ENCODE measurements around the gene CPNE6.
"Not testable (repeated sequence)": the region's sequence is repeated elsewhere in the genome, so short reads cannot be mapped to it uniquely, and the experiment has no call there.

DNA sequence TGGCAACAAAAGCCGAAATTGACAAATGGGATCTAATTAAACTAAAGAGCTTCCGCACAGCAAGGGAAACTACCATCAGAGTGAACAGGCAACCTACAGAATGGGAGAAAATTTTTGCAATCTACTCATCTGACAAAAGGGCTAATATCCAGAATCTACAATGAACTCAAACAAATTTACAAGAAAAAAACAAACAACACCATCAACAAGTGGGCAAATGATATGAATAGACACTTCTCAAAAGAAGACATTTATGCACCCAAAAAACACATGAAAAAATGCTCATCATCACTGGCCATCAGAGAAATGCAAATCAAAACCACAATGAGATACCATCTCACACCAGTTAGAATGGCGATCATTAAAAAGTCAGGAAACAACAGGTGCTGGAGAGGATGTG lies 41.7 kb upstream of the CPNE6 start:
- TF ChIP-seq, protein P1, sequence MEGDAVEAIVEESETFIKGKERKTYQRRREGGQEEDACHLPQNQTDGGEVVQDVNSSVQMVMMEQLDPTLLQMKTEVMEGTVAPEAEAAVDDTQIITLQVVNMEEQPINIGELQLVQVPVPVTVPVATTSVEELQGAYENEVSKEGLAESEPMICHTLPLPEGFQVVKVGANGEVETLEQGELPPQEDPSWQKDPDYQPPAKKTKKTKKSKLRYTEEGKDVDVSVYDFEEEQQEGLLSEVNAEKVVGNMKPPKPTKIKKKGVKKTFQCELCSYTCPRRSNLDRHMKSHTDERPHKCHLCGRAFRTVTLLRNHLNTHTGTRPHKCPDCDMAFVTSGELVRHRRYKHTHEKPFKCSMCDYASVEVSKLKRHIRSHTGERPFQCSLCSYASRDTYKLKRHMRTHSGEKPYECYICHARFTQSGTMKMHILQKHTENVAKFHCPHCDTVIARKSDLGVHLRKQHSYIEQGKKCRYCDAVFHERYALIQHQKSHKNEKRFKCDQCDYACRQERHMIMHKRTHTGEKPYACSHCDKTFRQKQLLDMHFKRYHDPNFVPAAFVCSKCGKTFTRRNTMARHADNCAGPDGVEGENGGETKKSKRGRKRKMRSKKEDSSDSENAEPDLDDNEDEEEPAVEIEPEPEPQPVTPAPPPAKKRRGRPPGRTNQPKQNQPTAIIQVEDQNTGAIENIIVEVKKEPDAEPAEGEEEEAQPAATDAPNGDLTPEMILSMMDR (IDR thresholded peaks at IDR 0.05; ENCODE audit: insufficient read depth, low read length, poor library complexity, severe bottlenecking): not testable (repeated sequence)
- not testable (repeated sequence) for TF ChIP-seq EZH2phosphoT487 (conservative IDR thresholded peaks at IDR 0.05; ENCODE audit: low read length)
